Measurements from ENCODE around the gene HILPDA. TPM values are rescaled to one million over a fixed set of nuclear protein-coding genes. Genes with fewer than 3 reads are reported as not detected.

HILPDA gene
- total and polyA plus RNA-seq, 9 of the 15 experiments (the other 6 are each of a cell fraction or from before 2014, with no cell fraction given) = 8.3 to 71.8 (median 23.5) TPM

GRCh38 chr7:128410451-128410753 lies 45.3 kb upstream of the HILPDA start (continued):
- TF ChIP-seq ZNF407 (IDR thresholded peaks at IDR 0.05; ENCODE audit: low read depth) (no peak), ZNF347 (CRISPR knock-in tag; IDR thresholded peaks at IDR 0.05; ENCODE audit: low read depth) (no peak), ZKSCAN8 (CRISPR knock-in tag; IDR thresholded peaks at IDR 0.05) (no peak), MTA1 (IDR thresholded peaks at IDR 0.05; ENCODE audit: borderline replicate concordance) (0 out of 2 replicates have a peak, but pooled peaks have one; percentile 31), THRB (CRISPR knock-in tag; conservative IDR thresholded peaks at IDR 0.05) (no peak), ZNF41 (CRISPR knock-in tag; conservative IDR thresholded peaks at IDR 0.05) (peak; percentile 71; the same call in 1 of the 2 replicates), CHD4 (IDR thresholded peaks at IDR 0.05; ENCODE audit: insufficient read depth, insufficient replicate concordance, low read depth, low read length, poor library complexity, severe bottlenecking) (no peak), ZNF830 (CRISPR knock-in tag; IDR thresholded peaks at IDR 0.05) (no peak), TFAP4 (CRISPR knock-in tag; IDR thresholded peaks at IDR 0.05; ENCODE audit: borderline replicate concordance) (peak; percentile 13; the same call in 1 of the 2 replicates), DACH1 (IDR thresholded peaks at IDR 0.05; ENCODE audit: partially characterized antibody) (peak; percentile 44), YY1 (IDR thresholded peaks at IDR 0.05; ENCODE audit: borderline replicate concordance in 1 of 3, control insufficient read depth in 1 of 3, extremely low read depth in 1 of 3, insufficient read depth in 3 of 3, insufficient read length in 1 of 3, insufficient replicate concordance in 2 of 3, low read depth in 1 of 3, low read length in 2 of 3) (no peak), ZBTB9 (CRISPR knock-in tag; IDR thresholded peaks at IDR 0.05) (0 out of 2 replicates have a peak, but pooled peaks have one; percentile 17), HSF4 (CRISPR knock-in tag; IDR thresholded peaks at IDR 0.05; ENCODE audit: borderline replicate concordance) (no peak), ZNF121 (CRISPR knock-in tag; conservative IDR thresholded peaks at IDR 0.05) (no peak)

Data from K562 (cell line).